ENCODE results near the gene HYLS1.
A peak's percentile ranks its signal among the peaks of the same experiment; 100 is the strongest.

DNA sequence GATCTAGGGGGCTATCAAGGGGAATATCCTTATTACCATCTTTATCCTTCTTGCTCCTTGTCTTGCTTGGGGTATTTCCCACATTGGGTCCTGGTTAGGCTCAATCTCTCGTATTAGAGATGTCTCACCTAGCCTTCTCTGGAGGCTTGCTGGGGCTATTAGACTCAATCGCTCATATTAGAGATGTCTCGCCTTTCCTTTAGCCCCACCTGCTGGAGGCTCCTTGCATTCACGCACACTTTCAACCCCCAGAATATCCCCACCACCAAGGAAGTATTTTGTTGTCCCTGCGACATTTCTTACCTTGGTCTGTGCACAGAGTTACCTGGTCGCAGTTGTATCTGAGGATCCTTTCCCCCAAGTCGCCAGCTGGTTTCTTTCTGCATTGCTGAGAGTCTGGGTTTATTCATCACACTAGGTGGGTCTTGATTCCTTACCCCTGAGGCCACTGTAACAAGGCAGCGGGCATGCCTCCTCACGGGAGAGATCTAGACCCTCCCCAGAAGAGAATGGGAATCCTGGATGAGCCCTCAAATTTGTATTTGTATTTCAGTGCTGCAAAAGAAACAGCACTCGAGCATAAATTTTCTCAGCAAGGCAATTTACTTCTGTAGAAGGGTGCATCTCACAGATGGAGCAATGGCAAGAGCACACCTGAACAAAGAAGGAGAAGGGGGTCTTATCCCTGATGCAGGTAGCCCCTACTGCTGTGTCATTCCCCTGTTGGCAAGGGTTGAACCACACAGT lies 15.9 kb upstream of the HYLS1 start:
- TF ChIP-seq POLR2AphosphoS5 (IDR thresholded peaks at IDR 0.05) (no peak), CTCF (IDR thresholded peaks at IDR 0.05) (peak in 3 of 4 experiments; percentile 9 to 45 (median 16)), POLR2A (IDR thresholded peaks at IDR 0.05) (no peak), EP300 (IDR thresholded peaks at IDR 0.05) (no peak)
